RKO (cell line): ENCODE data around the gene RSPH6A.
A peak's percentile ranks its signal among the peaks of the same experiment; 100 is the strongest.
"Not testable (repeated sequence)": the region's sequence is repeated elsewhere in the genome, so short reads cannot be mapped to it uniquely, and the experiment has no call there.

ENCODE experiments used
- DNase-seq: peaks from one replicate; pipeline ENCODE4 v3.0.0-alpha.2; 2016; ENCODE audit warnings: low spot score

Gene RSPH6A

GRCh38 chr19:45764945-45765701, 50.0 kb downstream of the RSPH6A start:
- no peak for DNase-seq

- no peak for DNase-seq
Measured at GRCh38 chr19:45764475-45764874, 50.6 kb downstream of the RSPH6A start.

GRCh38 chr19:45763691-45764294, 51.3 kb downstream of the RSPH6A start:
- DNase-seq = no peak

- DNase-seq = no peak
Measured at GRCh38 chr19:45762870-45763631, 52.1 kb downstream of the RSPH6A start.

GRCh38 chr19:45761714-45762113, 53.4 kb downstream of the RSPH6A start:
- no peak for DNase-seq

GRCh38 chr19:45758921-45759320, 56.2 kb downstream of the RSPH6A start:
- no peak for DNase-seq

GRCh38 chr19:45757695-45758094, 57.4 kb downstream of the RSPH6A start:
- DNase-seq = no peak

- DNase-seq = no peak
Measured at GRCh38 chr19:45754323-45754722, 60.8 kb downstream of the RSPH6A start.

GRCh38 chr19:45753548-45753947, 61.6 kb downstream of the RSPH6A start:
- no peak for DNase-seq

- DNase-seq = peak; percentile 62
Measured at GRCh38 chr19:45752639-45753038, 62.5 kb downstream of the RSPH6A start.

GRCh38 chr19:45751483-45751882, 63.6 kb downstream of the RSPH6A start:
- DNase-seq = not testable (repeated sequence)

- no peak for DNase-seq
Measured at GRCh38 chr19:45747513-45747912, 67.6 kb downstream of the RSPH6A start.

- DNase-seq = no peak
Measured at GRCh38 chr19:45746866-45747265, 68.2 kb downstream of the RSPH6A start.
